CD14-positive monocyte (primary cell): ENCODE measurements around the gene IDH2. TPM values are rescaled to one million over a fixed set of nuclear protein-coding genes. Genes with fewer than 3 reads are reported as not detected.
A peak's percentile ranks its signal among the peaks of the same experiment; 100 is the strongest.

Experiments
- DNase-seq, 3 donors: peaks; one replicate each; pipeline ENCODE4 v3.0.0-alpha.2; 2011 to 2022
- H2AFZ ChIP-seq: 2 replicates; pipeline ENCODE4 v1.6.0; 2012; ENCODE audit warnings: mild to moderate bottlenecking, low read depth, low read length, inconsistent platforms; ENCODE audit not compliant: insufficient read depth, poor library complexity, severe bottlenecking
- H3K27ac ChIP-seq, 2 donors: 1 replicate in 1 of 2; 2 replicates in 1 of 2; pipeline ENCODE4 v1.5.1; 2012 to 2013; ENCODE audit warnings: low read length in 2 of 2, control low read depth in 1 of 2, inconsistent platforms in 1 of 2, low read depth in 1 of 2, mild to moderate bottlenecking in 1 of 2
- H3K27me3 ChIP-seq, 2 donors: one replicate each; pipeline versions ENCODE4 v1.6.0 to v1.6.1; 2011 to 2013; ENCODE audit warnings: low read length in 2 of 2; ENCODE audit not compliant: control insufficient read depth in 2 of 2, insufficient read depth in 2 of 2
- H3K36me3 ChIP-seq, 2 donors: replicated peaks in 1 of 2; 1 replicate in 1 of 2; 2 replicates in 1 of 2; pipeline versions ENCODE4 v1.5.1 to v1.6.1; 2012 to 2013; ENCODE audit warnings: low read length in 2 of 2, control low read depth in 1 of 2, inconsistent platforms in 1 of 2, mild to moderate bottlenecking in 1 of 2; ENCODE audit not compliant: insufficient read depth in 2 of 2, control insufficient read depth in 1 of 2
- H3K4me1 ChIP-seq, 2 donors: 1 replicate in 1 of 2; 2 replicates in 1 of 2; pipeline versions ENCODE4 v1.5.1 to v1.6.1; 2012 to 2013; ENCODE audit warnings: low read length in 2 of 2, control low read depth in 1 of 2, inconsistent platforms in 1 of 2, mild to moderate bottlenecking in 1 of 2, moderate library complexity in 1 of 2; ENCODE audit not compliant: insufficient read depth in 2 of 2, control insufficient read depth in 1 of 2
- H3K4me2 ChIP-seq: replicated peaks from 2 replicates; pipeline ENCODE3; 2012; ENCODE audit warnings: low read length, moderate library complexity, mild to moderate bottlenecking; ENCODE audit not compliant: poor library complexity, severe bottlenecking; ENCODE audit errors: extremely low read depth
- H3K4me3 ChIP-seq, 3 experiments: fragments of 200-600 bp in 1 of 3; sonication (generic) in 1 of 3; replicated peaks in 1 of 3; 1 replicate in 2 of 3; 2 replicates in 1 of 3; pipeline ENCODE4 v1.5.1; 2011 to 2013; ENCODE audit warnings: low read length in 3 of 3, mild to moderate bottlenecking in 3 of 3, control low read depth in 2 of 3, low read depth in 2 of 3, inconsistent platforms in 1 of 3, moderate library complexity in 1 of 3
- H3K79me2 ChIP-seq: 2 replicates; pipeline ENCODE4 v1.6.0; 2012; ENCODE audit warnings: mild to moderate bottlenecking, control low read depth, inconsistent platforms, low read length, moderate library complexity; ENCODE audit not compliant: insufficient read depth
- H3K9ac ChIP-seq: 2 replicates; pipeline ENCODE4 v1.6.0; 2017; ENCODE audit warnings: low read length, mild to moderate bottlenecking; ENCODE audit not compliant: insufficient read depth, poor library complexity, severe bottlenecking
- H3K9me3 ChIP-seq, 2 donors: replicated peaks in 1 of 2; 1 replicate in 1 of 2; 2 replicates in 1 of 2; pipeline versions ENCODE4 v1.5.1 to v1.6.1; 2012 to 2013; ENCODE audit warnings: low read length in 2 of 2, control low read depth in 1 of 2; ENCODE audit not compliant: control insufficient read depth in 1 of 2, insufficient read depth in 1 of 2
- H4K20me1 ChIP-seq: 2 replicates; pipeline ENCODE4 v1.6.0; 2012; ENCODE audit warnings: mild to moderate bottlenecking, low read length, control low read depth, moderate library complexity; ENCODE audit not compliant: insufficient read depth
- H3K27ac Mint-ChIP-seq, 7 donors: one replicate each; pipeline ENCODE4 v1.8.0; 2020; ENCODE audit warnings: mild to moderate bottlenecking in 7 of 7, mixed read lengths in 7 of 7, moderate library complexity in 6 of 7, inconsistent platforms in 2 of 7
- H3K27me3 Mint-ChIP-seq, 3 donors: one replicate each; pipeline ENCODE4 v1.8.0; 2021 to 2022; ENCODE audit warnings: low read depth in 3 of 3, mild to moderate bottlenecking in 3 of 3, mixed read lengths in 3 of 3, moderate library complexity in 3 of 3, inconsistent platforms in 1 of 3
- H3K36me3 Mint-ChIP-seq, 2 donors: one replicate each; pipeline ENCODE4 v1.8.0; 2020; ENCODE audit warnings: mixed read lengths in 2 of 2, inconsistent platforms in 1 of 2, mild to moderate bottlenecking in 1 of 2
- H3K4me1 Mint-ChIP-seq: one replicate; pipeline ENCODE4 v1.8.0; 2020; ENCODE audit warnings: mild to moderate bottlenecking, mixed read lengths
- H3K4me3 Mint-ChIP-seq, 2 donors: one replicate each; pipeline ENCODE4 v1.8.0; 2020; ENCODE audit warnings: mild to moderate bottlenecking in 2 of 2, mixed read lengths in 2 of 2, moderate library complexity in 1 of 2
- H3K9me3 Mint-ChIP-seq, 7 donors: one replicate each; pipeline ENCODE4 v1.8.0; 2020 to 2022; ENCODE audit warnings: mixed read lengths in 7 of 7, mild to moderate bottlenecking in 6 of 7, moderate library complexity in 6 of 7, inconsistent platforms in 2 of 7
- WGBS: methylation state at CpG from one replicate; pipeline ENCODE4 v1.1.5; 2013; ENCODE audit warnings: missing lambda C conversion rate; ENCODE audit not compliant: insufficient coverage; 5-methylcytosine and 5-hydroxymethylcytosine counted together
- intact Hi-C, 2 donors: fragments of 100-400 bp; cut with micrococcal nuclease; formaldehyde crosslinking; loops; one replicate each; pipeline versions ENCODE4 v1.15.0 to v1.15.1; 2023
- polyA plus RNA-seq, 3 donors: library from polyadenylated mRNA; depleted of rRNA in 1 of 3; unstranded in 2 of 3; stranded (reverse) in 1 of 3; fragments of 300-500 nt in 2 of 3; fragments of >200 nt in 1 of 3; fragmentation: Illumina TruSeq in 2 of 3; gene quantifications; 1 replicate in 2 of 3; 2 replicates in 1 of 3; pipeline ENCODE4 v1.2.3, GENCODE V29; 2012 to 2021
- TF ChIP-seq, protein P1 (sequence below): fragments of 200-600 bp; IDR thresholded peaks from one replicate; pipeline ENCODE4 v1.8.0; 2022; ENCODE audit warnings: antibody characterized with exemption, mild to moderate bottlenecking

The IDH2 gene
- polyA plus RNA-seq, 3 donors: 40.6 to 115 (median 82.2) TPM

DNA sequence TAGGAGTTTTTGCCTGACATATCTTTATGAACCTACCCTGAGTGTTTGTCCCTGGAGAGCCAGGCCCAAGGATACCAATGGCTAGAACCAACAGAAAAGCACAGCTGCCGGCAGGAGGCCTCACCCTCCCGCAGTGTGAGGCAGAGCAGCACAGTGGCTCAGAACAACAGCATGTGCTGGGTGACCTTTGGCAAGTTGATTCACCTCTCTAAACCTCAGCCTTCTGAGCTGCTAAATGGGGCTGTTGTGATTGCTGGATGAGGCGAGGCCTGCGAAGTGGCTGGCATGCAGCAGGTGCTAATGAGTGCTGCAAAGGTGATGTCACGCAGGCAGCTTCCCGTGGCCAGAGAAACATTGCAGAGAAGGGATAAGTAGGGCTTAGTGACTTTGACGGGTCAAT, 23.3 kb downstream of the IDH2 start:
- H2AFZ ChIP-seq: no peak overlapping the region
- H3K36me3 ChIP-seq: peaks cover 82 to 93% of the 10 kb centered on the region in 2 donors
- H3K9ac ChIP-seq: no peak overlapping the region
- TF ChIP-seq, protein P1, sequence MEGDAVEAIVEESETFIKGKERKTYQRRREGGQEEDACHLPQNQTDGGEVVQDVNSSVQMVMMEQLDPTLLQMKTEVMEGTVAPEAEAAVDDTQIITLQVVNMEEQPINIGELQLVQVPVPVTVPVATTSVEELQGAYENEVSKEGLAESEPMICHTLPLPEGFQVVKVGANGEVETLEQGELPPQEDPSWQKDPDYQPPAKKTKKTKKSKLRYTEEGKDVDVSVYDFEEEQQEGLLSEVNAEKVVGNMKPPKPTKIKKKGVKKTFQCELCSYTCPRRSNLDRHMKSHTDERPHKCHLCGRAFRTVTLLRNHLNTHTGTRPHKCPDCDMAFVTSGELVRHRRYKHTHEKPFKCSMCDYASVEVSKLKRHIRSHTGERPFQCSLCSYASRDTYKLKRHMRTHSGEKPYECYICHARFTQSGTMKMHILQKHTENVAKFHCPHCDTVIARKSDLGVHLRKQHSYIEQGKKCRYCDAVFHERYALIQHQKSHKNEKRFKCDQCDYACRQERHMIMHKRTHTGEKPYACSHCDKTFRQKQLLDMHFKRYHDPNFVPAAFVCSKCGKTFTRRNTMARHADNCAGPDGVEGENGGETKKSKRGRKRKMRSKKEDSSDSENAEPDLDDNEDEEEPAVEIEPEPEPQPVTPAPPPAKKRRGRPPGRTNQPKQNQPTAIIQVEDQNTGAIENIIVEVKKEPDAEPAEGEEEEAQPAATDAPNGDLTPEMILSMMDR: no peak
- H3K79me2 ChIP-seq: peaks cover 4% of the 10 kb centered on the region
- peaks cover 17% of the 10 kb centered on the region for H4K20me1 ChIP-seq
- Mint-ChIP-seq H3K27ac (peak overlapping the region in 2 of 7 donors; percentile 46 to 57), H3K4me1 (peaks cover 3% of the 10 kb centered on the region), H3K36me3 (peaks cover 70 to 94% of the 10 kb centered on the region in 2 donors), H3K9me3 (no peaks in the 10 kb centered on the region), H3K4me3 (no peak overlapping the region), H3K27me3 (peaks cover 0 to 2% (median 2%) of the 10 kb centered on the region in 3 donors)
- DNase-seq: no peak
- intact Hi-C loops: no loop called here
- H3K9me3 ChIP-seq: no peaks in the 10 kb centered on the region
- peak overlapping the region in 1 of 2 donors; percentile 47 for H3K27ac ChIP-seq
- peaks cover 0 to 6% of the 10 kb centered on the region in 2 donors for H3K4me1 ChIP-seq
- 95% methylated on average over 4 of the region's 7 CpGs for WGBS
- H3K4me3 ChIP-seq: no peak overlapping the region
- no peaks in the 10 kb centered on the region for H3K27me3 ChIP-seq
- no peak overlapping the region for H3K4me2 ChIP-seq

DNA sequence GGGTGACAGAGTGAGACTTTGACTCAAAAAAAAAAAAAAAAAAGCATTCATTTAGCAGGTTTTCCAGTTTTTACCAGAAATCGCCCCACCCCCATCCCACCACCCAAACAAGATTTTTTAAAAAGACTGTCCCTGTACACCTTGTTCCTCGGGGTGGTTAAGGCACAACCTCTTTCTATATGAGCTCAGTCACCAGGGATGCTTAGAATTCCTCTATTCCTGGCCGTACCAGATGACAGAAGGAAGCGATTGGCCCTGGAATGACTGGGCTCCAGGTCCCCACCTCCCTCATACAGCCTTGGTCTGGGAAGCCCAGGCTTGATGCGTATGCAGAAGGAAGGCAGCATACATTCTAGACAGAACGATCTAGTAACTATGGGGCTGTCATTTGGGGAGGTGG, 25.6 kb downstream of the IDH2 start:
- Histone ChIP-seq H2AFZ (no peak overlapping the region), H3K79me2 (peaks cover 23% of the 10 kb centered on the region), H4K20me1 (peaks cover 18% of the 10 kb centered on the region), H3K27me3 (no peaks in the 10 kb centered on the region), H3K9me3 (no peaks in the 10 kb centered on the region), H3K27ac (peak overlapping the region in 1 of 2 donors; percentile 58), H3K9ac (no peak overlapping the region), H3K4me1 (no peaks in the 10 kb centered on the region), H3K36me3 (peaks cover 90 to 100% of the 10 kb centered on the region in 2 donors), H3K4me3 (no peak overlapping the region), H3K4me2 (no peak overlapping the region)
- Mint-ChIP-seq H3K27ac (no peak overlapping the region), H3K27me3 (peaks cover 0 to 2% (median 0%) of the 10 kb centered on the region in 3 donors), H3K9me3 (no peaks in the 10 kb centered on the region), H3K4me1 (no peaks in the 10 kb centered on the region), H3K4me3 (no peak overlapping the region), H3K36me3 (peaks cover 77 to 100% of the 10 kb centered on the region in 2 donors)
- TF ChIP-seq, protein P1: no peak
- intact Hi-C loops: no loop called here
- no peak for DNase-seq
- 89% methylated on average over 3 of the region's 6 CpGs for WGBS
